RWPE1 (cell line): ENCODE measurements around the gene PLIN1.

ENCODE experiments used
- CTCF ChIA-PET: fragments of 350-600 bp; sonication (Branson Sonifier 250); formaldehyde crosslinking; extraction: SDS; loops from one replicate; lab custom pipeline; 2021; lab: Yijun Ruan, JAX
- POLR2A ChIA-PET: fragments of 400-600 bp; formaldehyde crosslinking; extraction: SDS; loops from one replicate; lab custom pipeline; 2020; ENCODE audit warnings: antibody characterized with exemption; ENCODE audit not compliant: low non-redundant PET; lab: Yijun Ruan, JAX
- DNase-seq: peaks from one replicate; pipeline ENCODE4 v3.0.0; 2012; ENCODE audit warnings: low spot score
- H3K27ac ChIP-seq: fragments of 450-650 bp; 2 replicates; pipeline ENCODE4 v1.5.1; 2017
- CTCF ChIP-seq: fragments of 450-650 bp; conservative IDR thresholded peaks from 2 replicates; pipeline ENCODE4 v1.5.1; 2017; ENCODE audit warnings: low read depth, mild to moderate bottlenecking

Gene PLIN1

DNA sequence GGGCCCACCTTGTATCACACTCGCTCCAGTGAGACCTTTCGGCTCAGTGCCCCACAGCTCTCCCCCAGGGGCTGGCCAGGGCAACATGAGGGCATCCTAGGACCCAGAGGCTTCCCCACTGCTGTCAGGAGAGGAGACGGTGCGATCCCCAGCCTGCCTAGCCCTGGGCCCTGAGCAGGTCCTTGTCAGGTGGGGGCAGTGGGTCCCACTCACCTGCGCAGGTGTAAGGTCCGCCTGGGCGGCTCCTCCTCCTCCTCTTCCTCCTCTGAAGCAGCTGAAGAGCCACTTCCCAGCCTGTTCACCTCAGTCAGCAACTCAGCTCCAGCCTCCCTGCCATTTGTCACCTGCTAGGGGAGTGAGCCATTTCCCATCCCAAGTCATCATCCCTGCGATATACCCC, 33.5 kb downstream of the PLIN1 start:
- CTCF ChIA-PET = interaction anchor here (0.5 to 1.5 kb wide), 4 partner anchors 17 to 191 kb away, joined by 3 to 4 read pairs (median 3); partner anchors contain the start of gene MESP1

GRCh38 chr15:89642106-89642505, 37.1 kb downstream of the PLIN1 start:
- ChIA-PET CTCF (interaction anchor here (0.6 kb wide), 1 partner anchor 21 kb away, joined by 4 read pairs; no protein-coding TSS in a partner anchor), POLR2A (no interaction called here)
- TF ChIP-seq CTCF = no peak
- H3K27ac ChIP-seq = peak overlapping the region; percentile 10; the same call in 1 of the 2 replicates
- DNase-seq = no peak

More for the DNA sequence above, 33.5 kb downstream of the PLIN1 start:
- POLR2A ChIA-PET = interaction anchor here (0.6 kb wide), 1 partner anchor 107 kb away, joined by 14 read pairs; no protein-coding TSS in a partner anchor
- DNase-seq = no peak
- no peak overlapping the region for H3K27ac ChIP-seq
- no peak for TF ChIP-seq CTCF

DNA sequence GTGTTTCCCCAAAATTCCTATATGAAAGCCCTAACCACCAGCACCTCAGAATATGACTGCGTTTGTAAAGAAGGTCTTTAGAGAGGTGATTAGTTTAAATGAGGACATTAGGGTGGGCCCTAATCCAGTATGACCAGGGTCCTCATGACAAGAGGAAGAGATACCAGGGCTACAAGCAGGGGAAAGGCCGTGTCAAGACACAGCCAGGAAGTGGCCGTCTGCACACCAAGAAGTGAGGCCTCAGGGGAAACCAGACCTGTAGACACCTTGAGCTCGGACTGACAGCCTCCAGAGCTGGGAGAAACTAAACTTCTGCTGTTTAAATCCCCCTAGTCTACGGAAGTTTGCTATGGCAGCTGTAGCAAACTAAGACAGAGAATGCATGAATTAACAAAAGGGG, 38.1 kb downstream of the PLIN1 start:
- TF ChIP-seq CTCF = no peak
- DNase-seq = no peak
- CTCF ChIA-PET = no interaction called here
- no peak overlapping the region for H3K27ac ChIP-seq
- POLR2A ChIA-PET = no interaction called here

GRCh38 chr15:89640245-89640644, 38.9 kb downstream of the PLIN1 start:
- DNase-seq = no peak
- POLR2A ChIA-PET = no interaction called here
- CTCF ChIA-PET = no interaction called here
- H3K27ac ChIP-seq = no peak overlapping the region
- no peak for TF ChIP-seq CTCF

DNA sequence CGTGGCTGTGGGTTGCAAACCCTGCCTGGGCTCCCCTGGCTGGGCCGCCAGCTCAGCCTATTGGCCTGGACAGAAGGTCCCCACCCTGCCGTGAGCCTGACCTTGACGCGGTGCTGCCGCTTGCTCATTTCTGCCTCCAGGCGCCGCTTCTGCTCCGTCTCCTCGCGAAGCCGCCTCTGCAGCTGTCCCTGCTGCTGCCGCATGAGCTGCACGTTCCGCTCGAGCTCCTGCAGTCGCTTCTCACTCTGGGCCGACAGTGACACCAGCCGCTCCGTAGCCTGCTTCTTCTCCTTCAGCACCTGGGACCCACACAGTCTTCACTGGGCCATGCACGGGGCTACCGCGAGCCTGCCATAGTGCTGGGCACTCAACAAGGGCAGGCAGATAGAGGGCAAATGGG, 45.6 kb downstream of the PLIN1 start:
- no peak overlapping the region for H3K27ac ChIP-seq
- TF ChIP-seq CTCF = no peak
- DNase-seq = no peak
- ChIA-PET POLR2A (no interaction called here), CTCF (no interaction called here)

DNA sequence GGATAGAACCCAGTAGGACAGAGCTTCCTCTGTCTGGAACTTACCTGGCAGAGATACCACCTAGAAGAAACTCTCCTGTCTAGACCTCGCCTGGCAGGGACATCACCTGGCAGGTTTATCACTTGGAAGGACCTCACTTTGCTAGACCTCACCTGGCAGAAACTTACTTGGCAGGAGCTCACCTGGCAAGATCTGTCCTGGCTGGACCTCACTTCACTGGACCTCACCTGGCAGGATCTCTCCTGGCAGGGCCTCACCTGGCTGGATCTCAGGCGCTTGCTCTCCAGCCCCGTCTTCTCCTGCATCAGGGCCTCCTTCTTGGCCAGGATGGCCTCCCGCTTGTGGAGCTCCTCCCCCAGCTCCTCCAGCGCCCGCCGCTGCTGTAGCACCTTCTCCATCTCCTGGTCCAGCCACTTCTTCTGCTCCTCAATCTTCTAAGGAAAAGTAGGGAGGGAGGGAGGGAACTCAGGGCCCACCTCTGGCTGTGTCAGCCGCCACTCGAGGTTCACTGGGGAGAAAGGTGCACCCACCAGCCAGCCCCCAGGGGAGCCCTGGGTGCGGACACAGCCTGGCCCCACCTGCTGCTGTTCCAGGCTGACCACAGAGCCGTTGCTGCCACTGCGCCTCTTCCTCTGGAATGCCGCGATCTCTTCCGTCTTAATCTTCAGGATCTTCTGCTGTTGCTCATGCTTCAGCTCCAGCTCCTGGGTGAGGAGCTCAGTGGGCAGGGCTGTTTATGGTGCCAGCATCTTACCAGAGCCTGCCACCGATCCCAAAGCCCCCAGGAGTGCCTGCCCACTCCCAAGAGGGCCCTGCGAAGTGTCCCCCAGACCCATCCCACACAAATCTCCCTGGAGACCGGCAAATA, 46.4 kb downstream of the PLIN1 start:
- POLR2A ChIA-PET = no interaction called here
- H3K27ac ChIP-seq = no peak overlapping the region
- CTCF ChIA-PET = no interaction called here
- no peak for DNase-seq
- no peak for TF ChIP-seq CTCF
